Measurements from ENCODE around the gene GGACT.

Gene GGACT

GRCh38 chr13:100588331-100589177 lies at the start of gene GGACT:
TSS of gene GGACT (minus strand) at chr13:100588789. CDS start at chr13:100532591, 56,198 bp downstream.
- H3K4me3 ChIP-seq: peak within 1 kb of the TSS; percentile 88
- peak; percentile 67 for TF ChIP-seq CTCF (IDR thresholded peaks at IDR 0.05)
- peak within 1 kb of the TSS; percentile 4 to 66 for H3K27ac ChIP-seq
- DNase-seq (ENCODE audit: low spot score): peak; percentile 76

- Histone ChIP-seq H3K27ac (no peak overlapping the region), H3K4me3 (no peak overlapping the region)
- DNase-seq (ENCODE audit: low spot score): no peak
- no peak for TF ChIP-seq CTCF (IDR thresholded peaks at IDR 0.05)
These were observed 49.2 kb upstream of the GGACT start for GRCh38 chr13:100637796-100638195.

DNA sequence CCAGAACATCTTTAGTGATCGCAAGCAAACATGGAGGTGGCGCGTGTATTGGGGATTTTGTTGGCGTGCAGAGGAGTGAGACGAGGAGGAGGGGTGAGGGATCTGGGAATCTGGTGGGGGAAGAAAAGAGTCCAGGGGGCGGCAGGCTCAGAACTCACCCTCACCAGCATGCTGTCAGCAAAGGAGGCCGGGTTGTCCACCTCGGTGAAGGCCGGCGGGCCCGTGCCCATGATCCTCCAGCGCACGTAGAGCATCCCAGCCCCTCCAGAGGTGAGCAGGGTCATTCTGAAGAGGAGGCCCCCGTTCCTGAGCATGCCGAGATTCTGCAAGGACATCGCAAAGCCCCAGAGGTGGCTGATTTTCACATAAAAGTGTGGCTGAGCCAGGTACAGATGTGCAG lies 48.8 kb upstream of the GGACT start:
- Histone ChIP-seq H3K4me3 (no peak overlapping the region), H3K27ac (no peak overlapping the region)
- TF ChIP-seq CTCF (IDR thresholded peaks at IDR 0.05): no peak
- no peak for DNase-seq (ENCODE audit: low spot score)

DNA sequence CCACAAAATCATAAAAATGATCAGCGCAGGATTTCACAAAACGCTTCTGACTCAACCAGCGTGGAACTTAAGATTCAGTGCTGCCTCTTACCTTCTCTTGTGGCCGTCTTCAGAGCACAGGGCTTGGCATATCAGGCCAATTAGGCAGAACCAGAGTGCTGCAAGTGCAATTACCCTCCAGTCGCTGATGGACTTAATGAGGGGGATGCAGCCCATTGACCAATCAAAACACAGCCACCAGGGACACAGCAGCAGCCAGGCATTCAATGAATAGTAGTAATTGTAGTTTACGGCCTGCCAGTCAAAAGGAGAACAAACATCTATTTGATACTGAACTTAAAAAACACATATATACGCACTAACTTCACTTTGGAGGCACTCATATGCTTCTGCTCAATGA lies 47.9 kb upstream of the GGACT start:
- no peak overlapping the region for H3K27ac ChIP-seq
- DNase-seq (ENCODE audit: low spot score): no peak
- no peak overlapping the region for H3K4me3 ChIP-seq
- no peak for TF ChIP-seq CTCF (IDR thresholded peaks at IDR 0.05)

DNA sequence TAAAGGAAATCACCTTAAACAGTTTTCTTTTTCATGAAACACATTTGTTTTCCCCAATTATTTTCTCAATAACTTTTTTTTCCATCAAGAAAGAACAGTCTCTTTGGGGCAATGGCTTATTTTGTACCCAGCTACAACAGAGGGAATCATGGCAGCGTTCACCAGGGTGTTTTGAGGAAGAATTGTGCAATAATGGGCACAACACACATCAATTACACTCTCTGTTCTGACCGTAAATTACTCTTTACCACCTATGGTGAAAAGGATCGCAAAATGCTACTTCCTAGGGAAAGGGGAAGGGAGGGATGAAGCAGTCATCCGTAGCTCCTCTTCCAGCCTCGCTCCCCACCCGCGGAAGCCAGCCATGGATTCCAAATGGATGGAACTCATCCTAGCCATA lies 47.4 kb upstream of the GGACT start:
- no peak for DNase-seq (ENCODE audit: low spot score)
- no peak for TF ChIP-seq CTCF (IDR thresholded peaks at IDR 0.05)
- Histone ChIP-seq H3K4me3 (no peak overlapping the region), H3K27ac (no peak overlapping the region)

- Histone ChIP-seq H3K27ac (no peak overlapping the region), H3K4me3 (no peak overlapping the region)
- no peak for DNase-seq (ENCODE audit: low spot score)
- TF ChIP-seq CTCF (IDR thresholded peaks at IDR 0.05): no peak
These were observed 46.1 kb upstream of the GGACT start for GRCh38 chr13:100634696-100635095.

GRCh38 chr13:100633461-100633860 lies 44.9 kb upstream of the GGACT start:
- H3K4me3 ChIP-seq: no peak overlapping the region
- TF ChIP-seq CTCF (IDR thresholded peaks at IDR 0.05): no peak
- no peak for DNase-seq (ENCODE audit: low spot score)
- H3K27ac ChIP-seq: no peak overlapping the region
